Thyroid gland (tissue), 4 donors: ENCODE results near the gene TOP3A. TPM values are rescaled to one million over a fixed set of nuclear protein-coding genes. Genes with fewer than 3 reads are reported as not detected.

Source experiments
- DNase-seq, 2 donors: peaks; one replicate each; pipeline ENCODE4 v3.0.0-alpha.2; 2019
- H3K27ac ChIP-seq, 3 donors: fragments of 200-600 bp; sonication (generic); 1 replicate in 2 of 3; 2 replicates in 1 of 3; pipeline ENCODE4 v1.5.1; 2016 to 2019; ENCODE audit warnings: mild to moderate bottlenecking in 1 of 3, moderate library complexity in 1 of 3
- H3K27me3 ChIP-seq: fragments of 200-600 bp; sonication (generic); one replicate; pipeline ENCODE4 v1.5.1; 2019
- H3K36me3 ChIP-seq, 2 donors: fragments of 200-600 bp; sonication (generic); one replicate each; pipeline ENCODE4 v1.5.1; 2016 to 2019
- H3K4me1 ChIP-seq, 2 donors: fragments of 200-600 bp; sonication (generic); one replicate each; pipeline ENCODE4 v1.5.1; 2017 to 2019
- H3K4me3 ChIP-seq, 3 donors: fragments of 200-600 bp; sonication (generic); replicated peaks in 1 of 3; 1 replicate in 2 of 3; 2 replicates in 1 of 3; pipeline ENCODE4 v1.5.1; 2016; ENCODE audit warnings: mild to moderate bottlenecking in 1 of 3
- H3K9me3 ChIP-seq: fragments of 200-600 bp; sonication (generic); one replicate; pipeline ENCODE4 v1.5.1; 2017
- CTCF ChIP-seq, 6 experiments: fragments of 200-600 bp in 3 of 6; fragments of 450-650 bp in 3 of 6; sonication (generic) in 3 of 6; IDR thresholded peaks; one replicate each; pipeline ENCODE4 v1.5.1; 2016 to 2019; ENCODE audit warnings: antibody characterized with exemption in 6 of 6, mild to moderate bottlenecking in 2 of 6, inconsistent platforms in 1 of 6, moderate library complexity in 1 of 6
- POLR2A ChIP-seq, 2 donors: fragments of 450-650 bp; IDR thresholded peaks; one replicate each; pipeline ENCODE4 v1.6.1; 2017; ENCODE audit warnings: antibody characterized with exemption in 2 of 2, mild to moderate bottlenecking in 2 of 2, moderate library complexity in 1 of 2
- WGBS, 2 donors: methylation state at CpG; one replicate each; pipeline ENCODE4 v1.1.5; 2017; 5-methylcytosine and 5-hydroxymethylcytosine counted together
- intact Hi-C: fragments of 100-400 bp; cut with DNase I; formaldehyde crosslinking; loops from one replicate; pipeline ENCODE4 v1.15.1; 2023
- microRNA-seq: library from miRNA; unstranded; fragments of <30 nt; microRNA quantifications from one replicate; pipeline ENCODE4, GENCODE V29; 2016
- total RNA-seq, 4 donors: library from RNA; depleted of rRNA; stranded (reverse); fragments of >200 nt; gene quantifications; one replicate each; pipeline ENCODE4 v1.2.3, GENCODE V29; 2016

TOP3A gene
- total RNA-seq, 4 donors from 2014 or later: 31.3 to 34.5 (median 32.5) TPM

GRCh38 chr17:18224053-18224386 lies 90.8 kb downstream of the TOP3A start:
- Histone ChIP-seq H3K36me3 (no peaks in the 10 kb centered on the region), H3K27me3 (no peaks in the 10 kb centered on the region), H3K27ac (peak overlapping the region in 1 of 3 donors; percentile 49), H3K4me1 (peaks cover 12% of the 10 kb centered on the region in 2 donors), H3K9me3 (no peaks in the 10 kb centered on the region), H3K4me3 (no peak overlapping the region)
- TF ChIP-seq CTCF (IDR thresholded peaks at IDR 0.05): no peak
- no peak for TF ChIP-seq POLR2A (IDR thresholded peaks at IDR 0.05)
- WGBS, 2 donors: 78 to 93% methylated on average over 3 to 4 of the region's 4 CpGs
- DNase-seq: no peak
- intact Hi-C loops: no loop called here

Small RNA genes within 50 kb of the gene (microRNA-seq; reads per million reads assigned to microRNA genes)
- not detected for gene MIR6778

Other genes with a start within 250 kb of the TOP3A start
- 10 to 100 TPM; 35.3 to 88.8 (median 59.2) TPM for gene DRG2, start 227.0 kb downstream of the TOP3A start, total RNA-seq
- 1 to 10 TPM; 1.3 to 3.6 (median 1.7) TPM for gene MYO15A, start 206.2 kb downstream of the TOP3A start, total RNA-seq
- 100 to 1,000 TPM; 123 to 169 (median 159) TPM for gene ALKBH5, start 131.2 kb downstream of the TOP3A start, total RNA-seq
- 10 to 100 TPM; 14.5 to 19.4 (median 17.5) TPM for gene LLGL1, start 89.4 kb downstream of the TOP3A start, total RNA-seq
- 100 to 1,000 TPM; 231 to 259 (median 241) TPM for gene FLII, start 56.3 kb downstream of the TOP3A start, total RNA-seq
- gene MIEF2, start 54.3 kb downstream of the TOP3A start, total RNA-seq: 10 to 100 TPM; 25.7 to 47.0 (median 34.9) TPM
- gene SMCR8, start 299 bp upstream of the TOP3A start, total RNA-seq: 10 to 100 TPM; 16.7 to 28.3 (median 19.6) TPM
- 100 to 1,000 TPM in 1 of 4 donors, 10 to 100 TPM in 3; 59.9 to 117 (median 82.7) TPM for gene SHMT1, start 48.6 kb upstream of the TOP3A start, total RNA-seq
- 1 to 10 TPM in 1 of 4 donors, under 1 TPM in 2, not detected in 1; 0.40 to 1.4 (median 0.89) TPM for gene EVPLL, start 62.8 kb upstream of the TOP3A start, total RNA-seq
- not detected for gene LGALS9C, start 161.8 kb upstream of the TOP3A start, total RNA-seq